HCT116 (cell line): Measurements from ENCODE around the gene KCNIP4. TPM values are rescaled to one million over a fixed set of nuclear protein-coding genes. Genes with fewer than 3 reads are reported as not detected.

Source experiments
- ATAC-seq: fragments of 200-7000 bp; cut with Tn5 transposase; 2 replicates; pipeline ENCODE4 v1.9.1; 2020; ENCODE audit warnings: mild to moderate bottlenecking, moderate library complexity
- BruUV-seq: library from RNA; stranded (reverse); fragments of 400-500 nt; replicated peaks from 2 replicates; lab custom pipeline; 2021; lab: Mats Ljungman, UMichigan
- CTCF ChIA-PET: fragments of 300-600 bp; sonication (Branson Sonifier 250); formaldehyde crosslinking; loops from one replicate; lab custom pipeline; 2021; ENCODE audit warnings: antibody characterized with exemption; lab: Charles Lee
- POLR2A ChIA-PET: fragments of 300-600, 350-600 bp; sonication (Branson Sonifier 250); formaldehyde crosslinking; loops from one replicate; lab custom pipeline; 2021; ENCODE audit warnings: antibody characterized with exemption; lab: Charles Lee
- RAD21 ChIA-PET, 2 experiments: fragments of 300-600 bp; sonication (Branson Sonifier 250); formaldehyde crosslinking; loops; one replicate each; lab custom pipeline; 2023; ENCODE audit warnings: low total read pairs in 2 of 2; ENCODE audit not compliant: uncharacterized antibody in 2 of 2, unreplicated experiment in 2 of 2, low non-redundant PET in 1 of 2; lab: Charles Lee
- DNase-seq: peaks from one replicate; pipeline ENCODE4 v3.0.0-alpha.2; 2010; ENCODE audit warnings: low read depth, low spot score
- H2AFZ ChIP-seq: fragments of 200-600 bp; shearing (Covaris generic), sonication (generic); 2 replicates; pipeline ENCODE4 v1.6.1; 2017; ENCODE audit warnings: low read depth, mixed run types, mixed read lengths, antibody characterized with exemption, low read length; ENCODE audit not compliant: poor library complexity, severe bottlenecking
- H3K27ac ChIP-seq: 2 replicates; pipeline ENCODE4 v1.5.1; 2012; ENCODE audit warnings: low read depth, low read length
- H3K27me3 ChIP-seq: fragments of 200-600 bp; sonication (generic); 2 replicates; pipeline ENCODE4 v1.6.1; 2016; ENCODE audit warnings: mixed run types, low read length, mixed read lengths; ENCODE audit not compliant: insufficient read depth
- H3K36me3 ChIP-seq, 2 experiments: fragments of 200-500 bp in 1 of 2; fragments of 200-600 bp in 1 of 2; sonication (Bioruptor generic) in 1 of 2; sonication (generic) in 1 of 2; 2 replicates each; pipeline versions ENCODE4 v1.5.1 to v1.6.1; 2014 to 2016; ENCODE audit warnings: low read length in 2 of 2, inconsistent platforms in 1 of 2, mixed read lengths in 1 of 2, mixed run types in 1 of 2; ENCODE audit not compliant: insufficient read depth in 2 of 2, control insufficient read depth in 1 of 2
- H3K4me1 ChIP-seq, 2 experiments: fragments of 200-600 bp in 1 of 2; sonication (generic) in 1 of 2; 2 replicates each; pipeline versions ENCODE4 v1.5.1 to v1.6.1; 2012 to 2017; ENCODE audit warnings: low read length in 2 of 2, inconsistent platforms in 1 of 2, mild to moderate bottlenecking in 1 of 2, mixed read lengths in 1 of 2, mixed run types in 1 of 2, moderate library complexity in 1 of 2; ENCODE audit not compliant: insufficient read depth in 2 of 2, control insufficient read depth in 1 of 2
- H3K4me2 ChIP-seq: fragments of 200-600 bp; sonication (generic); 2 replicates; pipeline ENCODE4 v1.6.1; 2017; ENCODE audit warnings: mixed run types, low read length, mixed read lengths
- H3K4me3 ChIP-seq, 2 experiments: fragments of 200-600 bp in 1 of 2; sonication (generic) in 1 of 2; replicated peaks in 1 of 2; 2 replicates each; pipeline ENCODE4 v1.5.1; 2011 to 2016; ENCODE audit warnings: low read length in 2 of 2, control low read depth in 1 of 2, low read depth in 1 of 2, mild to moderate bottlenecking in 1 of 2, mixed read lengths in 1 of 2, mixed run types in 1 of 2
- H3K79me2 ChIP-seq: fragments of 200-600 bp; sonication (generic); 2 replicates; pipeline ENCODE4 v1.6.1; 2017; ENCODE audit warnings: mild to moderate bottlenecking, mixed run types, low read length, moderate library complexity, mixed read lengths; ENCODE audit not compliant: insufficient read depth
- H3K9ac ChIP-seq: fragments of 200-600 bp; sonication (generic); 2 replicates; pipeline ENCODE4 v1.6.1; 2016; ENCODE audit warnings: low read length, mixed read lengths
- H3K9me2 ChIP-seq: fragments of 200-600 bp; sonication (generic), shearing (Covaris generic); 2 replicates; pipeline ENCODE4 v1.6.1; 2017; ENCODE audit warnings: mixed run types, mild to moderate bottlenecking, moderate library complexity; ENCODE audit not compliant: insufficient read depth
- H3K9me3 ChIP-seq, 2 experiments: fragments of 200-500 bp in 1 of 2; fragments of 200-600 bp in 1 of 2; sonication (Bioruptor generic) in 1 of 2; sonication (generic) in 1 of 2; 2 replicates each; pipeline ENCODE4 v1.6.1; 2014 to 2017; ENCODE audit warnings: low read length in 2 of 2, mixed read lengths in 2 of 2, inconsistent platforms in 1 of 2, low read depth in 1 of 2, mild to moderate bottlenecking in 1 of 2, mixed run types in 1 of 2, moderate library complexity in 1 of 2; ENCODE audit not compliant: control insufficient read depth in 1 of 2, insufficient read depth in 1 of 2
- H4K20me1 ChIP-seq: fragments of 200-600 bp; sonication (generic), shearing (Covaris generic); 2 replicates; pipeline ENCODE4 v1.6.1; 2017; ENCODE audit warnings: mixed run types, mild to moderate bottlenecking, moderate library complexity; ENCODE audit not compliant: insufficient read depth
- CBX3 ChIP-seq: IDR thresholded peaks from 2 replicates; pipeline ENCODE4 v1.6.1; 2012; ENCODE audit warnings: low read depth
- ELF1 ChIP-seq: IDR thresholded peaks from 2 replicates; pipeline ENCODE4 v1.6.1; 2012; ENCODE audit warnings: low read depth, borderline replicate concordance
- EZH2phosphoT487 ChIP-seq: fragments of 200-600 bp; IDR thresholded peaks from 2 replicates; pipeline ENCODE4 v1.6.1; 2018; ENCODE audit warnings: antibody characterized with exemption, borderline replicate concordance
- FOSL1 ChIP-seq: IDR thresholded peaks from 2 replicates; pipeline ENCODE4 v1.6.1; 2012; ENCODE audit warnings: low read depth
- JUND ChIP-seq: IDR thresholded peaks from 2 replicates; pipeline ENCODE4 v1.6.1; 2012
- POLR2A ChIP-seq: IDR thresholded peaks from 2 replicates; pipeline ENCODE4 v1.7.0; 2011; ENCODE audit warnings: borderline replicate concordance; ENCODE audit not compliant: insufficient read depth, insufficient read length; ENCODE audit errors: extremely low read depth
- RAD21 ChIP-seq: IDR thresholded peaks from 2 replicates; pipeline ENCODE4 v1.6.1; 2012; ENCODE audit warnings: low read depth, mild to moderate bottlenecking
- SIN3A ChIP-seq: IDR thresholded peaks from 2 replicates; pipeline ENCODE4 v1.6.1; 2012; ENCODE audit warnings: low read depth
- SRF ChIP-seq: IDR thresholded peaks from 2 replicates; pipeline ENCODE4 v1.6.1; 2012; ENCODE audit warnings: low read depth
- YY1 ChIP-seq: IDR thresholded peaks from 2 replicates; pipeline ENCODE4 v1.6.1; 2011; ENCODE audit warnings: low read length, low read depth, moderate library complexity, mild to moderate bottlenecking; ENCODE audit not compliant: insufficient replicate concordance; ENCODE audit errors: extremely low read depth
- ZFX ChIP-seq: fragments of 450-650 bp; IDR thresholded peaks from 2 replicates; pipeline ENCODE4 v1.6.1; 2017
- intact Hi-C: fragments of 100-400 bp; cut with micrococcal nuclease; formaldehyde crosslinking; loops from 2 replicates; pipeline ENCODE4 v1.10.0; 2022
- total RNA-seq: library from RNA; stranded (reverse); gene quantifications from one replicate; pipeline ENCODE4 v1.2.1, GENCODE V29; 2021; ENCODE audit not compliant: unreplicated experiment
- TF ChIP-seq, protein P1 (sequence below): IDR thresholded peaks from 2 replicates; pipeline ENCODE4 v1.6.1; 2011; ENCODE audit warnings: mild to moderate bottlenecking, low read length, moderate library complexity; ENCODE audit not compliant: insufficient replicate concordance; ENCODE audit errors: extremely low read depth
- TF ChIP-seq, protein P2 (sequence below), 3 experiments: fragments of 200-600 bp in 1 of 3; sonication (generic) in 1 of 3; IDR thresholded peaks in 2 of 3; conservative IDR thresholded peaks in 1 of 3; 2 replicates each; pipeline ENCODE4 v1.5.1; 2012 to 2017; ENCODE audit warnings: low read depth in 2 of 3, low read length in 2 of 3, antibody characterized with exemption in 1 of 3, borderline replicate concordance in 1 of 3, control low read depth in 1 of 3, mild to moderate bottlenecking in 1 of 3, mixed read lengths in 1 of 3, mixed run types in 1 of 3, moderate library complexity in 1 of 3; ENCODE audit not compliant: insufficient read depth in 1 of 3
- TF ChIP-seq, protein P3 (sequence below): IDR thresholded peaks from 2 replicates; pipeline ENCODE4 v1.6.1; 2012

KCNIP4 gene
- total RNA-seq, 1 experiment from 2014 or later: not detected

- Histone ChIP-seq H2AFZ (no peak overlapping the region), H3K36me3 (no peaks in the 10 kb centered on the region), H3K9ac (no peak overlapping the region), H3K9me2 (no peaks in the 10 kb centered on the region), H3K4me3 (no peak overlapping the region), H3K79me2 (no peaks in the 10 kb centered on the region), H4K20me1 (no peaks in the 10 kb centered on the region), H3K27me3 (no peaks in the 10 kb centered on the region), H3K4me1 (no peaks in the 10 kb centered on the region), H3K27ac (no peak overlapping the region), H3K4me2 (no peak overlapping the region), H3K9me3 (peaks cover 3 to 4% of the 10 kb centered on the region in 2 experiments; a peak in 2 of 4 replicates)
- POLR2A ChIA-PET: no interaction called here
- TF ChIP-seq SRF: no peak
- TF ChIP-seq, protein P1, sequence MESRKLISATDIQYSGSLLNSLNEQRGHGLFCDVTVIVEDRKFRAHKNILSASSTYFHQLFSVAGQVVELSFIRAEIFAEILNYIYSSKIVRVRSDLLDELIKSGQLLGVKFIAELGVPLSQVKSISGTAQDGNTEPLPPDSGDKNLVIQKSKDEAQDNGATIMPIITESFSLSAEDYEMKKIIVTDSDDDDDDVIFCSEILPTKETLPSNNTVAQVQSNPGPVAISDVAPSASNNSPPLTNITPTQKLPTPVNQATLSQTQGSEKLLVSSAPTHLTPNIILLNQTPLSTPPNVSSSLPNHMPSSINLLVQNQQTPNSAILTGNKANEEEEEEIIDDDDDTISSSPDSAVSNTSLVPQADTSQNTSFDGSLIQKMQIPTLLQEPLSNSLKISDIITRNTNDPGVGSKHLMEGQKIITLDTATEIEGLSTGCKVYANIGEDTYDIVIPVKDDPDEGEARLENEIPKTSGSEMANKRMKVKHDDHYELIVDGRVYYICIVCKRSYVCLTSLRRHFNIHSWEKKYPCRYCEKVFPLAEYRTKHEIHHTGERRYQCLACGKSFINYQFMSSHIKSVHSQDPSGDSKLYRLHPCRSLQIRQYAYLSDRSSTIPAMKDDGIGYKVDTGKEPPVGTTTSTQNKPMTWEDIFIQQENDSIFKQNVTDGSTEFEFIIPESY: no peak
- TF ChIP-seq FOSL1: no peak
- no peak for TF ChIP-seq POLR2A
- TF ChIP-seq, protein P2, sequence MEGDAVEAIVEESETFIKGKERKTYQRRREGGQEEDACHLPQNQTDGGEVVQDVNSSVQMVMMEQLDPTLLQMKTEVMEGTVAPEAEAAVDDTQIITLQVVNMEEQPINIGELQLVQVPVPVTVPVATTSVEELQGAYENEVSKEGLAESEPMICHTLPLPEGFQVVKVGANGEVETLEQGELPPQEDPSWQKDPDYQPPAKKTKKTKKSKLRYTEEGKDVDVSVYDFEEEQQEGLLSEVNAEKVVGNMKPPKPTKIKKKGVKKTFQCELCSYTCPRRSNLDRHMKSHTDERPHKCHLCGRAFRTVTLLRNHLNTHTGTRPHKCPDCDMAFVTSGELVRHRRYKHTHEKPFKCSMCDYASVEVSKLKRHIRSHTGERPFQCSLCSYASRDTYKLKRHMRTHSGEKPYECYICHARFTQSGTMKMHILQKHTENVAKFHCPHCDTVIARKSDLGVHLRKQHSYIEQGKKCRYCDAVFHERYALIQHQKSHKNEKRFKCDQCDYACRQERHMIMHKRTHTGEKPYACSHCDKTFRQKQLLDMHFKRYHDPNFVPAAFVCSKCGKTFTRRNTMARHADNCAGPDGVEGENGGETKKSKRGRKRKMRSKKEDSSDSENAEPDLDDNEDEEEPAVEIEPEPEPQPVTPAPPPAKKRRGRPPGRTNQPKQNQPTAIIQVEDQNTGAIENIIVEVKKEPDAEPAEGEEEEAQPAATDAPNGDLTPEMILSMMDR (IDR thresholded peaks at IDR 0.05 in 2 of 3, conservative IDR thresholded peaks at IDR 0.05 in 1 of 3; ENCODE audit: borderline replicate concordance in 1 of 3, insufficient read depth in 1 of 3, low read depth in 2 of 3, low read length in 2 of 3): no peak
- TF ChIP-seq, protein P3, sequence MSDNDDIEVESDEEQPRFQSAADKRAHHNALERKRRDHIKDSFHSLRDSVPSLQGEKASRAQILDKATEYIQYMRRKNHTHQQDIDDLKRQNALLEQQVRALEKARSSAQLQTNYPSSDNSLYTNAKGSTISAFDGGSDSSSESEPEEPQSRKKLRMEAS: no peak
- TF ChIP-seq CBX3: no peak
- no peak for TF ChIP-seq YY1
- no peak for TF ChIP-seq ELF1
- TF ChIP-seq SIN3A: no peak
- no peak for TF ChIP-seq JUND
- no peak for TF ChIP-seq RAD21
- TF ChIP-seq ZFX: no peak
- no peak for TF ChIP-seq EZH2phosphoT487
- ATAC-seq (no peak), DNase-seq (no peak)
- CTCF ChIA-PET: no interaction called here
- RAD21 ChIA-PET: no interaction called here
- intact Hi-C loops: no loop called here
- BruUV-seq: no TSS peak
Measured at GRCh38 chr4:21982087-21982486, 33.5 kb upstream of the KCNIP4 start.
